Lung (tissue), 12 donors: ENCODE results near the gene MYOG. TPM values are rescaled to one million over a fixed set of nuclear protein-coding genes. Genes with fewer than 3 reads are reported as not detected.

Experiments
- ATAC-seq: fragments of 200-7000 bp; cut with Tn5 transposase; one replicate; pipeline ENCODE4 v1.9.1; 2020; ENCODE audit warnings: moderate number of reproducible peaks; ENCODE audit not compliant: insufficient read depth, low FRiP score
- DNase-seq, 3 donors: peaks; one replicate each; pipeline ENCODE4 v3.0.0-alpha.2; 2013 to 2017
- H3K27ac ChIP-seq, 2 donors: one replicate each; pipeline ENCODE4 v1.5.1; 2013; ENCODE audit warnings: mild to moderate bottlenecking in 2 of 2, moderate library complexity in 2 of 2, control low read depth in 1 of 2, inconsistent platforms in 1 of 2, low read depth in 1 of 2, low read length in 1 of 2
- H3K27me3 ChIP-seq, 3 donors: one replicate each; pipeline ENCODE4 v1.5.1; 2013; ENCODE audit warnings: low read length in 2 of 3; ENCODE audit not compliant: control insufficient read depth in 3 of 3, insufficient read depth in 3 of 3
- H3K36me3 ChIP-seq, 4 donors: one replicate each; pipeline ENCODE4 v1.5.1; 2013; ENCODE audit warnings: low read length in 4 of 4, mild to moderate bottlenecking in 1 of 4, moderate library complexity in 1 of 4; ENCODE audit not compliant: control insufficient read depth in 4 of 4, insufficient read depth in 4 of 4
- H3K4me1 ChIP-seq, 5 donors: one replicate each; pipeline ENCODE4 v1.5.1; 2013; ENCODE audit warnings: low read length in 5 of 5, mild to moderate bottlenecking in 2 of 5, moderate library complexity in 1 of 5; ENCODE audit not compliant: control insufficient read depth in 5 of 5, insufficient read depth in 5 of 5
- H3K4me3 ChIP-seq: one replicate; pipeline ENCODE4 v1.5.1; 2013; ENCODE audit warnings: mild to moderate bottlenecking, control low read depth, moderate library complexity
- H3K9ac ChIP-seq, 2 donors: one replicate each; pipeline ENCODE4 v1.5.1; 2013; ENCODE audit warnings: low read length in 2 of 2, control low read depth in 1 of 2; ENCODE audit not compliant: insufficient read depth in 1 of 2
- H3K9me3 ChIP-seq, 4 donors: one replicate each; pipeline ENCODE4 v1.5.1; 2013; ENCODE audit warnings: low read length in 3 of 4, mild to moderate bottlenecking in 1 of 4, moderate library complexity in 1 of 4; ENCODE audit not compliant: control insufficient read depth in 4 of 4, insufficient read depth in 3 of 4
- WGBS, 2 donors: extraction: QIAGEN DNeasy Blood & Tissue Kit; methylation state at CpG; one replicate each; pipeline ENCODE4 v1.1.7; 2013; 5-methylcytosine and 5-hydroxymethylcytosine counted together
- polyA plus RNA-seq, 2 donors: library from polyadenylated mRNA; stranded (reverse); fragments of 200-250 nt; gene quantifications; one replicate each; pipeline ENCODE4 v1.2.1, GENCODE V29; 2013
- total RNA-seq, 2 donors: library from RNA; depleted of rRNA in 1 of 2; stranded (reverse); fragments of >200 nt in 1 of 2; gene quantifications; one replicate each; pipeline ENCODE4 v1.2.1, GENCODE V29; 2014 to 2021
- TF ChIP-seq, protein P1 (sequence below): IDR thresholded peaks from 2 replicates; pipeline ENCODE4 v1.5.1; 2012; ENCODE audit warnings: mild to moderate bottlenecking; ENCODE audit errors: control extremely low read depth, extremely low read depth
- donor health status: control.
- donor health status: control.
- donor health status: Bipolar disorder and iron deficiency.
- donor health status: healthy.
- donor health status: DM: yes; HTN: yes; CAD: no.

Gene MYOG
- total and polyA plus RNA-seq, 4 donors: not detected

GRCh38 chr1:203130358-203130985 is 44.7 kb upstream of the MYOG start:
- no peak overlapping the region for H3K27ac ChIP-seq
- H3K4me3 ChIP-seq: no peak overlapping the region
- DNase-seq (peak; percentile 40 to 81 (median 67)), ATAC-seq (no peak)
- H3K9ac ChIP-seq: no peak overlapping the region
- peaks cover 0 to 5% (median 2%) of the 10 kb centered on the region in 3 donors for H3K27me3 ChIP-seq
- TF ChIP-seq, protein P1, sequence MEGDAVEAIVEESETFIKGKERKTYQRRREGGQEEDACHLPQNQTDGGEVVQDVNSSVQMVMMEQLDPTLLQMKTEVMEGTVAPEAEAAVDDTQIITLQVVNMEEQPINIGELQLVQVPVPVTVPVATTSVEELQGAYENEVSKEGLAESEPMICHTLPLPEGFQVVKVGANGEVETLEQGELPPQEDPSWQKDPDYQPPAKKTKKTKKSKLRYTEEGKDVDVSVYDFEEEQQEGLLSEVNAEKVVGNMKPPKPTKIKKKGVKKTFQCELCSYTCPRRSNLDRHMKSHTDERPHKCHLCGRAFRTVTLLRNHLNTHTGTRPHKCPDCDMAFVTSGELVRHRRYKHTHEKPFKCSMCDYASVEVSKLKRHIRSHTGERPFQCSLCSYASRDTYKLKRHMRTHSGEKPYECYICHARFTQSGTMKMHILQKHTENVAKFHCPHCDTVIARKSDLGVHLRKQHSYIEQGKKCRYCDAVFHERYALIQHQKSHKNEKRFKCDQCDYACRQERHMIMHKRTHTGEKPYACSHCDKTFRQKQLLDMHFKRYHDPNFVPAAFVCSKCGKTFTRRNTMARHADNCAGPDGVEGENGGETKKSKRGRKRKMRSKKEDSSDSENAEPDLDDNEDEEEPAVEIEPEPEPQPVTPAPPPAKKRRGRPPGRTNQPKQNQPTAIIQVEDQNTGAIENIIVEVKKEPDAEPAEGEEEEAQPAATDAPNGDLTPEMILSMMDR: no peak
- H3K4me1 ChIP-seq: peaks cover 0 to 38% (median 2%) of the 10 kb centered on the region in 5 donors
- H3K36me3 ChIP-seq: no peaks in the 10 kb centered on the region
- no peaks in the 10 kb centered on the region for H3K9me3 ChIP-seq
- 77 to 78% methylated on average over 3 of the region's 3 CpGs for WGBS, 2 donors

GRCh38 chr1:203129501-203130231 is 43.9 kb upstream of the MYOG start:
- TF ChIP-seq, protein P1: no peak
- H3K9me3 ChIP-seq: no peaks in the 10 kb centered on the region
- H3K27me3 ChIP-seq: peaks cover 0 to 7% (median 5%) of the 10 kb centered on the region in 3 donors
- no peak for ATAC-seq
- H3K9ac ChIP-seq: no peak overlapping the region
- no peaks in the 10 kb centered on the region for H3K36me3 ChIP-seq
- H3K4me1 ChIP-seq: peaks cover 0 to 38% (median 2%) of the 10 kb centered on the region in 5 donors
- H3K27ac ChIP-seq: peak overlapping the region in 1 of 2 donors; percentile 61
- H3K4me3 ChIP-seq: no peak overlapping the region
- DNase-seq: peak in 2 of 3 donors; percentile 24 to 32
- WGBS, 2 donors: 45 to 56% methylated on average over 7 of the region's 7 CpGs

DNA sequence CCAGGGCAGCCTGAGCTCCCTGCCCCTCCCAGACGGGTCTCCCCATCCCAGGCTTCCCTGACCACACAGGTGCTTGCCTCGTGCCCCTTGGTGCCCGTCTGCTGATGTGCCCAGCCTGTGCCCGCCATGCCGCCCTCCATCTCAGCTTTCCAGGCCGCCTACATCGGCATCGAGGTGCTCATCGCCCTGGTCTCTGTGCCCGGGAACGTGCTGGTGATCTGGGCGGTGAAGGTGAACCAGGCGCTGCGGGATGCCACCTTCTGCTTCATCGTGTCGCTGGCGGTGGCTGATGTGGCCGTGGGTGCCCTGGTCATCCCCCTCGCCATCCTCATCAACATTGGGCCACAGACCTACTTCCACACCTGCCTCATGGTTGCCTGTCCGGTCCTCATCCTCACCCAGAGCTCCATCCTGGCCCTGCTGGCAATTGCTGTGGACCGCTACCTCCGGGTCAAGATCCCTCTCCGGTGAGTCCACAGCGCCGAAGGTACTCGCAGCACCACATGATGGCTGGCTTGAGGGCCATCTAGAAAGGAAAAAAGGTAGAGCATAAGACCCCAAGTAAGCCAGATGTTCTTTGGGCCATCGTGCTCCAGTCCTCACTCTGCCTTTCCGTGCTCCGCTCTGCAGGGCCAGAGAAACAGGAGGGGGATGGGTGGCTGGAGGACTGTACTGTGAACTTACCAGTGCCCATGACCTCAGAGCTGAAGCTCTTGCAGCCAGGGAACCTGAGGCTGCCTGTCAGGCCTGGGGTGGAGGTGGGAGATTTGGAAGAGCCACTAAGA is 43.1 kb upstream of the MYOG start:
- no peak overlapping the region for H3K4me3 ChIP-seq
- TF ChIP-seq, protein P1: no peak
- H3K27ac ChIP-seq: peak overlapping the region in 1 of 2 donors; percentile 61
- H3K27me3 ChIP-seq: peaks cover 0 to 7% (median 5%) of the 10 kb centered on the region in 3 donors
- no peaks in the 10 kb centered on the region for H3K36me3 ChIP-seq
- no peaks in the 10 kb centered on the region for H3K9me3 ChIP-seq
- no peak overlapping the region for H3K9ac ChIP-seq
- 90 to 94% methylated on average over 29 of the region's 29 CpGs for WGBS, 2 donors
- no peak for ATAC-seq
- peaks cover 0 to 38% (median 2%) of the 10 kb centered on the region in 5 donors for H3K4me1 ChIP-seq
- DNase-seq: no peak
